Measurements from ENCODE around the gene GRB2.

Gene GRB2

GRCh38 chr17:75271955-75272847 is 133.3 kb downstream of the GRB2 start:
- DNase-seq: peak; percentile 29

DNA sequence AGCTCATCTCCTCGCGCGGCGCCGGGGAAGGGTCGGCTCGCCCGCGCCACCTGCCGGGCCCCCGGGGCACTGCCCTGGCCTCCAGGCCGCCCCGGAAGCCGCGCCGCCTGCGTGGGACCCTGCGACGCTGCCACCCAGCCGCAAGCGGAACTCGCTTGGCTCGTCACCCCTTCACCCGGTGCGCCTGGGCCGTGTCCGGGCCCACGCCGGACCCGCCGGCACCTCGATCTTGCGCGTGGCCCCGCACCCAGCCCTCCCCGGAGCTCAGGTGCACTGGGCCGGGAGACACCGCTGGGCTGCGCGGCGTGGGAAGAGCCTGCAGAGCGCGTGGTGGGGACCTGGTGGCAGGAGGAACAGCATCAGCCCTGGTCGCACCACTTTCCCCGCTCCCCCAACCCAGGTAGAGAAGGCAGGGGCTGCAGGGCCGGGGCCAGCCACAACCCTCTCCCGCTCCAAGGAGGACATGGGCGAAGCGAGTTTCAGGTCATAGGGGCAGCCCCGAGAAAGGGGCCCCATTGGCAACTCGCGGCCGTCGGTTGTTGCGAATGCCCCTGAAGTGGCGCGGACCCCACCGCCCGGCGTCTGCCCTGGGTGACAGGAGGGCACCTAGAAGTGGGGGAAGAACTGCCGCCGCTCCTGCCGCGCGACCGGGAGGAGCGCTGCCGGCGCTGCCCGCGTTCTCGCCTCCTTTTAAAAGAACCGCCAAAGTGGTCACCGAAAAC is 134.1 kb downstream of the GRB2 start:
- DNase-seq: peak; percentile 74

DNA sequence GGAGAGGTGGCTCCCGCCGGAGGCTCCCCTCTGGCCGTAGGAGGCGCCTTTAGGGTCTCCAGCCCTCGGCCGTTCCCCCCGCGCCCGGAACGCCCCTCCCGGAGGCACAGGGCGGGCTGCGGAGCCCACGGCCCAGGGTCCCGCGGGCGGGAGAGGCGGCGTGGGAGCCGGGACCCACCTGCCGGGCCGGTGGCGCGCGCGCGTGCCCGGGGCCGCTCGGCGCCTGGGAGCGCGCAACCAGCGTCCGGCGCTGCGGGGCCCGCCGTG is 134.6 kb downstream of the GRB2 start, which contains the start of gene MIF4GD:
Gene MIF4GD (minus strand): TSS at position 266 of the 267 bp plus-strand sequence. CDS start 1,036 bp downstream, outside the sequence.
- no peak for DNase-seq

GRCh38 chr17:75270218-75270965 is 135.1 kb downstream of the GRB2 start:
- peak; percentile 79 for DNase-seq

- peak; percentile 36 for DNase-seq
These were observed 135.6 kb downstream of the GRB2 start for GRCh38 chr17:75269844-75270217.

Data from NCI-H2171 treated with DMSO at 0.1 percent for 48 hours (cell line).